CD4-positive, alpha-beta T cell treated with Interferon alpha-2 for 1 hour (primary cell): ENCODE results near the gene DMBX1.

Source experiments
- DNase-seq, 2 donors: peaks; one replicate each; pipeline ENCODE4 v3.0.0-alpha.2; 2020 to 2022

Gene DMBX1

GRCh38 chr1:46489638-46490405, at the start of gene DMBX1:
Gene DMBX1 (plus strand): TSS chr1:46489836. CDS start chr1:46507011, 17,175 bp downstream.
- peak in 1 of 2 donors; percentile 34 for DNase-seq

- DNase-seq, result no peak
Observed at GRCh38 chr1:46440478-46440877, 49.2 kb upstream of the DMBX1 start.

- peak; percentile 61 to 71 for DNase-seq
Observed at GRCh38 chr1:46442317-46443161, 47.1 kb upstream of the DMBX1 start.

GRCh38 chr1:46444466-46444865, 45.2 kb upstream of the DMBX1 start:
- DNase-seq, result no peak

GRCh38 chr1:46445773-46446256, 43.8 kb upstream of the DMBX1 start:
- DNase-seq, result no peak

- peak; percentile 57 to 72 for DNase-seq
Observed at GRCh38 chr1:46446646-46447498, 42.8 kb upstream of the DMBX1 start.

GRCh38 chr1:46447499-46448108, 42.0 kb upstream of the DMBX1 start:
- DNase-seq, result no peak

GRCh38 chr1:46448109-46448911, 41.3 kb upstream of the DMBX1 start:
- DNase-seq, result no peak

GRCh38 chr1:46449223-46450159, 40.1 kb upstream of the DMBX1 start:
- DNase-seq, result peak in 1 of 2 donors; percentile 10

GRCh38 chr1:46450160-46450517, 39.5 kb upstream of the DMBX1 start:
- DNase-seq, result no peak

- DNase-seq, result no peak
Observed at GRCh38 chr1:46451948-46452930, 37.4 kb upstream of the DMBX1 start.

GRCh38 chr1:46452931-46453325, 36.7 kb upstream of the DMBX1 start:
- no peak for DNase-seq

GRCh38 chr1:46453449-46453848, 36.2 kb upstream of the DMBX1 start:
- no peak for DNase-seq

- DNase-seq, result no peak
Observed at GRCh38 chr1:46455951-46456350, 33.7 kb upstream of the DMBX1 start.

- DNase-seq, result no peak
Observed at GRCh38 chr1:46456411-46456963, 33.1 kb upstream of the DMBX1 start.

GRCh38 chr1:46457178-46457577, 32.5 kb upstream of the DMBX1 start:
- no peak for DNase-seq

GRCh38 chr1:46458190-46458589, 31.4 kb upstream of the DMBX1 start:
- no peak for DNase-seq

- DNase-seq, result no peak
Observed at GRCh38 chr1:46458846-46459245, 30.8 kb upstream of the DMBX1 start.

GRCh38 chr1:46459315-46459714, 30.3 kb upstream of the DMBX1 start:
- DNase-seq, result no peak
